Measurements from ENCODE around the gene RALB.

- TF ChIP-seq POLR2AphosphoS2 (conservative IDR thresholded peaks at IDR 0.05; ENCODE audit: low read length): no peak
- no peak for TF ChIP-seq HOXB13 (CRISPR knock-in tag; IDR thresholded peaks at IDR 0.05; ENCODE audit: low read depth)
- no peak for TF ChIP-seq CTCF (IDR thresholded peaks at IDR 0.05)
- no peak for TF ChIP-seq RFX5 (IDR thresholded peaks at IDR 0.05)
- TF ChIP-seq CBX2 (IDR thresholded peaks at IDR 0.05; ENCODE audit: borderline replicate concordance, low read depth): no peak
- no peak for TF ChIP-seq FOSL2 (IDR thresholded peaks at IDR 0.05)
- no peak for TF ChIP-seq FOSL2 (CRISPR knock-in tag; IDR thresholded peaks at IDR 0.05)
- TF ChIP-seq POLR2A (IDR thresholded peaks at IDR 0.05; ENCODE audit: low read length): no peak
- no peak for TF ChIP-seq MAX (IDR thresholded peaks at IDR 0.05)
Observed at GRCh38 chr2:120343100-120343432, 90.4 kb downstream of the RALB start.

Measured in A549 (cell line).